ENCODE results near the gene ERICH6B.

ERICH6B gene

DNA sequence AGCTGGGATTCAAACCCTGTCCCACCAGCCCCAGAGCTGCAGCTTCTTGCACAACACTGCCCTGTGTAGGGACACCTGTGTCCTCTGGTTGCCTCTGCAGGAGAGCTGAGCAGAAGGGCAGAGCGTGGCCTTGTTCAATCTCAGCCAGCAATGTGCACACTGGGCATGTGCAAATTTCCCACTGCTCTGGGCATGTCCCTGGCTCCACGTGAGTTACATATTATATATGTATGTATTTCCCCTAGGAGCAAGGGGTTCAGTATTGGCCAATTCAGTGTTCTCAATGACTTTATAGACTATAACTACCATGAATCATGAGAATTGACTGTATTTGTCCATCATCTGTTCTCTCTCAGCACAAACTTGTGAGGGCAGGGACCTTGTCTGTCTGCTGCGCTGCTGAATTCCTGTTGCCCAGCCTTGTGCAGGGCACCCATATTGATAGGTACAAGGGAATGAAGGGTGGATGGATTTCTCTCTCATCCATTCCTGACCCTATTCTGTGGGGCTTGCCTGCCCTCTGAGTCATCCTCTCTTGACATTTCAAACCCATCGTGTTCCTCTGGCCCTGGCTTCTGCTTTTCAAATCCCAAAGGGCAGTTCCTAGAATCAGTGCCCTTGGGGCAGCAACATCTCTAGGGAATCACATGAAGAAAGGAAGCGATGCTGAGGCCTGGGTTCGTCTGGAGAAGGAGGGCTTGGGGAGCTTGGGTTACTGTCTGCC is 69.7 kb downstream of the ERICH6B start:
- no peaks in the 10 kb centered on the region for H3K4me1 ChIP-seq (ENCODE audit: control insufficient read depth in 2 of 2, insufficient read depth in 1 of 2, low read depth in 1 of 2, low read length in 2 of 2)
- no peak for DNase-seq (ENCODE audit: low spot score)
- H3K18ac ChIP-seq (ENCODE audit: low read length) = no peak overlapping the region
- no peaks in the 10 kb centered on the region for H3K36me3 ChIP-seq (replicated peaks in 1 of 2; ENCODE audit: control insufficient read depth in 2 of 2, insufficient read depth in 2 of 2, low read length in 2 of 2)
- peaks cover 0 to 6% (median 0%) of the 10 kb centered on the region in 3 experiments for H3K27me3 ChIP-seq (ENCODE audit: control insufficient read depth in 3 of 3, insufficient read depth in 3 of 3, low read depth in 1 of 3, low read length in 3 of 3)
- no peaks in the 10 kb centered on the region for H3K79me1 ChIP-seq (ENCODE audit: low read depth, low read length)
- no peak overlapping the region for H3K9ac ChIP-seq (ENCODE audit: low read depth, low read length, poor library complexity)
- no peak overlapping the region for H3K27ac ChIP-seq (replicated peaks; ENCODE audit: low read length)
- no peak overlapping the region for H2BK5ac ChIP-seq (ENCODE audit: low read length)
- no peak overlapping the region for H2AFZ ChIP-seq (ENCODE audit: low read length)
- H3K23ac ChIP-seq (ENCODE audit: low read depth, low read length, poor library complexity) = no peak overlapping the region
- no peak overlapping the region for H3K4me2 ChIP-seq (ENCODE audit: insufficient read depth, low read length, poor library complexity, severe bottlenecking)
- H2BK15ac ChIP-seq (ENCODE audit: low read length) = no peak overlapping the region
- no peak overlapping the region for H4K8ac ChIP-seq (ENCODE audit: low read depth, low read length)
- H2BK12ac ChIP-seq (ENCODE audit: low read length) = no peak overlapping the region
- no peaks in the 10 kb centered on the region for H3K9me3 ChIP-seq (replicated peaks in 1 of 2; ENCODE audit: control insufficient read depth in 2 of 2, insufficient read depth in 1 of 2, low read depth in 1 of 2, low read length in 2 of 2)
- H4K91ac ChIP-seq (ENCODE audit: low read depth, low read length, poor library complexity) = no peak overlapping the region
- H2AK5ac ChIP-seq (ENCODE audit: low read depth, low read length) = no peak overlapping the region
- no peak overlapping the region for H2BK120ac ChIP-seq (ENCODE audit: low read depth, low read length)
- H3K4me3 ChIP-seq (ENCODE audit: low read length in 2 of 2) = no peak overlapping the region
- H3K14ac ChIP-seq (ENCODE audit: low read length) = no peak overlapping the region
- H3K4ac ChIP-seq (ENCODE audit: low read length) = no peak overlapping the region
- WGBS, 2 donors (ENCODE audit: extremely low coverage in 2 of 2, insufficient read length in 2 of 2, insufficient replicate concordance in 1 of 2) = no CpG with 5 or more reads among the region's 6 CpGs

DNA sequence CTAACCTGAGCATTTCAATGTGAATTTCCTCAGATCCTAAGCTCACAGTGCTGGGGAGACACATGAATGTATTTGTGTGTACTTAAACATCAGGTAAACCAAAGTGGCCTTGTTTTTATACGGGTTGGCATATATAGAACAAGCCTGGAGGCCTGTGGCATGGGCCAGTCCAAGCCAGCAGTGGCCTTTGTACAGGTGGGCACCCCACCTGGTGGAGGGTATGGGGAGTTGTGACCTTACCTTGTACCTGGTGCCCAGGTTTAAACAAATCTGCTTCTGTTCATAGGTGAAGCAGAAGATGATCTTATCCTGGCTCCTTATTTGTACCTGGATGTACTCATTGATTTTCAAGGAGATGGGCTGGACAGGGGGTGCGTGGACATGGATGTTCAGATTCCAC is 71.0 kb downstream of the ERICH6B start:
- H2AK5ac ChIP-seq (ENCODE audit: low read depth, low read length) = no peak overlapping the region
- H3K18ac ChIP-seq (ENCODE audit: low read length) = no peak overlapping the region
- H2BK12ac ChIP-seq (ENCODE audit: low read length) = no peak overlapping the region
- no peak overlapping the region for H3K4me3 ChIP-seq (ENCODE audit: low read length in 2 of 2)
- H3K4ac ChIP-seq (ENCODE audit: low read length) = no peak overlapping the region
- peaks cover 0 to 6% (median 0%) of the 10 kb centered on the region in 3 experiments for H3K27me3 ChIP-seq (ENCODE audit: control insufficient read depth in 3 of 3, insufficient read depth in 3 of 3, low read depth in 1 of 3, low read length in 3 of 3)
- H3K4me1 ChIP-seq (ENCODE audit: control insufficient read depth in 2 of 2, insufficient read depth in 1 of 2, low read depth in 1 of 2, low read length in 2 of 2) = no peaks in the 10 kb centered on the region
- no peak overlapping the region for H2BK15ac ChIP-seq (ENCODE audit: low read length)
- H2AFZ ChIP-seq (ENCODE audit: low read length) = no peak overlapping the region
- no peak overlapping the region for H2BK120ac ChIP-seq (ENCODE audit: low read depth, low read length)
- no peak overlapping the region for H3K23ac ChIP-seq (ENCODE audit: low read depth, low read length, poor library complexity)
- no peaks in the 10 kb centered on the region for H3K36me3 ChIP-seq (replicated peaks in 1 of 2; ENCODE audit: control insufficient read depth in 2 of 2, insufficient read depth in 2 of 2, low read length in 2 of 2)
- no peak overlapping the region for H4K8ac ChIP-seq (ENCODE audit: low read depth, low read length)
- H3K14ac ChIP-seq (ENCODE audit: low read length) = no peak overlapping the region
- H3K27ac ChIP-seq (replicated peaks; ENCODE audit: low read length) = no peak overlapping the region
- WGBS, 2 donors (ENCODE audit: extremely low coverage in 2 of 2, insufficient read length in 2 of 2, insufficient replicate concordance in 1 of 2) = no CpG with 5 or more reads among the region's 2 CpGs
- DNase-seq (ENCODE audit: low spot score) = no peak
- H3K79me1 ChIP-seq (ENCODE audit: low read depth, low read length) = no peaks in the 10 kb centered on the region
- H3K9me3 ChIP-seq (replicated peaks in 1 of 2; ENCODE audit: control insufficient read depth in 2 of 2, insufficient read depth in 1 of 2, low read depth in 1 of 2, low read length in 2 of 2) = no peaks in the 10 kb centered on the region
- no peak overlapping the region for H2BK5ac ChIP-seq (ENCODE audit: low read length)
- H3K9ac ChIP-seq (ENCODE audit: low read depth, low read length, poor library complexity) = no peak overlapping the region
- H4K91ac ChIP-seq (ENCODE audit: low read depth, low read length, poor library complexity) = no peak overlapping the region
- H3K4me2 ChIP-seq (ENCODE audit: insufficient read depth, low read length, poor library complexity, severe bottlenecking) = no peak overlapping the region

GRCh38 chr13:45542878-45543277 is 72.7 kb downstream of the ERICH6B start:
- Histone ChIP-seq H3K27me3 (ENCODE audit: control insufficient read depth in 3 of 3, insufficient read depth in 3 of 3, low read depth in 1 of 3, low read length in 3 of 3) (peaks cover 0 to 6% (median 0%) of the 10 kb centered on the region in 3 experiments), H2BK120ac (ENCODE audit: low read depth, low read length) (no peak overlapping the region), H3K14ac (ENCODE audit: low read length) (no peak overlapping the region), H3K4me3 (ENCODE audit: low read length in 2 of 2) (no peak overlapping the region), H2BK5ac (ENCODE audit: low read length) (no peak overlapping the region), H3K4me2 (ENCODE audit: insufficient read depth, low read length, poor library complexity, severe bottlenecking) (no peak overlapping the region), H2AFZ (ENCODE audit: low read length) (no peak overlapping the region), H2BK12ac (ENCODE audit: low read length) (no peak overlapping the region), H3K4ac (ENCODE audit: low read length) (no peak overlapping the region), H3K9me3 (replicated peaks in 1 of 2; ENCODE audit: control insufficient read depth in 2 of 2, insufficient read depth in 1 of 2, low read depth in 1 of 2, low read length in 2 of 2) (no peaks in the 10 kb centered on the region), H3K36me3 (replicated peaks in 1 of 2; ENCODE audit: control insufficient read depth in 2 of 2, insufficient read depth in 2 of 2, low read length in 2 of 2) (no peaks in the 10 kb centered on the region), H3K27ac (replicated peaks; ENCODE audit: low read length) (no peak overlapping the region), H4K8ac (ENCODE audit: low read depth, low read length) (no peak overlapping the region), H2BK15ac (ENCODE audit: low read length) (no peak overlapping the region), H3K18ac (ENCODE audit: low read length) (no peak overlapping the region), H3K9ac (ENCODE audit: low read depth, low read length, poor library complexity) (no peak overlapping the region), H3K79me1 (ENCODE audit: low read depth, low read length) (no peaks in the 10 kb centered on the region), H2AK5ac (ENCODE audit: low read depth, low read length) (no peak overlapping the region), H4K91ac (ENCODE audit: low read depth, low read length, poor library complexity) (no peak overlapping the region), H3K4me1 (ENCODE audit: control insufficient read depth in 2 of 2, insufficient read depth in 1 of 2, low read depth in 1 of 2, low read length in 2 of 2) (peaks cover 0 to 5% of the 10 kb centered on the region in 2 donors), H3K23ac (ENCODE audit: low read depth, low read length, poor library complexity) (no peak overlapping the region)
- no peak for DNase-seq (ENCODE audit: low spot score)
- no CpG with 5 or more reads among the region's 5 CpGs for WGBS, 2 donors (ENCODE audit: extremely low coverage in 2 of 2, insufficient read length in 2 of 2, insufficient replicate concordance in 1 of 2)

DNA sequence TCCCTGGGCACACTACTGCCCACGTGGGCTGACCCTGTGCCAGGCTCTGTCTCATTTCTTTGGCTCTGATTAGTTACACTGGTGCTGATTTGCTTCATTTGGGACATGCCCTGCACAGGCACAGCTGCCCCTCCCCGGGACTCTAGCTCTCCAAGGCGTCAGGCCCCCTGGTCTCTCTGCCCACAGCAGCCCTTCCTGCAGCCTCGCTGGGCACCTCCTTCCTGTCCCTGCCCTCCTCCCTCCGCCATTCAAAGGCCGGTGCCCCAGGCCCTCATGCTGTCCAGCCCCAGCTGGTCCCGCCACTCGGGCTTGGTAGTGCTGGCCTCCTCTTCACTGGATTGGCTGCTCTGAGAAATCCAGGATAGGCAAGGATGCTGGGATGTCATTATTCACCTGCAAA is 73.1 kb downstream of the ERICH6B start:
- H3K4me3 ChIP-seq (ENCODE audit: low read length in 2 of 2) = no peak overlapping the region
- DNase-seq (ENCODE audit: low spot score) = no peak
- no peak overlapping the region for H2BK5ac ChIP-seq (ENCODE audit: low read length)

More for the DNA sequence above, 73.1 kb downstream of the ERICH6B start:
- Histone ChIP-seq H3K9ac (ENCODE audit: low read depth, low read length, poor library complexity) (no peak overlapping the region), H2AK5ac (ENCODE audit: low read depth, low read length) (no peak overlapping the region), H2BK120ac (ENCODE audit: low read depth, low read length) (no peak overlapping the region), H3K27me3 (ENCODE audit: control insufficient read depth in 3 of 3, insufficient read depth in 3 of 3, low read depth in 1 of 3, low read length in 3 of 3) (peaks cover 0 to 6% (median 0%) of the 10 kb centered on the region in 3 experiments), H2BK15ac (ENCODE audit: low read length) (no peak overlapping the region), H3K23ac (ENCODE audit: low read depth, low read length, poor library complexity) (no peak overlapping the region), H3K4ac (ENCODE audit: low read length) (no peak overlapping the region), H2AFZ (ENCODE audit: low read length) (no peak overlapping the region), H3K14ac (ENCODE audit: low read length) (no peak overlapping the region), H3K27ac (replicated peaks; ENCODE audit: low read length) (no peak overlapping the region), H3K18ac (ENCODE audit: low read length) (no peak overlapping the region), H4K91ac (ENCODE audit: low read depth, low read length, poor library complexity) (no peak overlapping the region), H4K8ac (ENCODE audit: low read depth, low read length) (no peak overlapping the region), H3K4me2 (ENCODE audit: insufficient read depth, low read length, poor library complexity, severe bottlenecking) (no peak overlapping the region), H2BK12ac (ENCODE audit: low read length) (no peak overlapping the region), H3K4me1 (ENCODE audit: control insufficient read depth in 2 of 2, insufficient read depth in 1 of 2, low read depth in 1 of 2, low read length in 2 of 2) (peaks cover 0 to 5% of the 10 kb centered on the region in 2 donors), H3K79me1 (ENCODE audit: low read depth, low read length) (no peaks in the 10 kb centered on the region), H3K36me3 (replicated peaks in 1 of 2; ENCODE audit: control insufficient read depth in 2 of 2, insufficient read depth in 2 of 2, low read length in 2 of 2) (no peaks in the 10 kb centered on the region), H3K9me3 (replicated peaks in 1 of 2; ENCODE audit: control insufficient read depth in 2 of 2, insufficient read depth in 1 of 2, low read depth in 1 of 2, low read length in 2 of 2) (no peaks in the 10 kb centered on the region)
- no CpG with 5 or more reads among the region's 8 CpGs for WGBS, 2 donors (ENCODE audit: extremely low coverage in 2 of 2, insufficient read length in 2 of 2, insufficient replicate concordance in 1 of 2)
